Stimulated activated CD4-positive, alpha-beta T cell treated with anti-CD3 and anti-CD28 coated beads, Interleukin-15, amount 100 ng/mL, for 1 hour (primary cell): Measurements from ENCODE around the gene LNPEP.

Experiments
- DNase-seq, 2 donors: peaks; one replicate each; pipeline ENCODE4 v3.0.0-alpha.2; 2020; ENCODE audit warnings: low read depth in 1 of 2, low spot score in 1 of 2

The LNPEP gene

DNA sequence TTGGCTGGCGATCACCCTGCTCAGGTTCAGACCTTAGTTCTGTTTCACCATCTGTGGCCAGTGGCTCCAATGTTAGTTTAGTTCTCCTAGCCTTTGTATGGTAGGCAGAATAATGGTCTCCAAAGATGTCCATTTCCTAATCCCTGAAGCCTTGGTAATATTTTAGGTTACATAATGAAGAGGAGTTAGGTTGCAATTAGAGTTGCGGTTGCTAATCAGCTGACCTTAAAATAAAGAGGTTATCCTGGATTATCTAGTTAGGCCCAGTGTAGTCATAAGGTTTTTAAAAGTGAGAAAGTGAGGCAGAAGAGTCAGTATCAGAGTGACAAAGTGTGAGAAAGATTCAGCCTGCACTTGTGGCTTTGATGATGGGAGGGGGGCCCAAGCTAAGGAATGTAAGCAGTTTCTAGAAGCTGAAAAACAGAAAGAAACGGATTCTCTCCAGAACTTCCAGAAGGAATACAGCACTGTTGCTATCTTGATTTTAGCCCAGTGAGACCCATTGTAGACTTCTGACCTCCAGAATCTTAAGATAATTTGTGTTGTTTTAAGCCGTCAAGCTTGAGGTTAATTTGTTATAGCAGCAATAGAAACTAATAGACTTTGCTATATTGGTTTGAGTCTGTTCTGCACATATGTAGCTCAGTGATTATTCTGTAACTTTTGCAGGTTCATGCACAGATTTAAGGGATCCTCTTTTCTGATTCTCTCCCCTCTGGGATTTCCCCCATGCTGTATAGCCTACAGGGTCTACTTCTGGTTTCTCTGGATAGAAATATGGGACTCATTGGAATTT is 21.6 kb downstream of the LNPEP start:
- no peak for DNase-seq

DNA sequence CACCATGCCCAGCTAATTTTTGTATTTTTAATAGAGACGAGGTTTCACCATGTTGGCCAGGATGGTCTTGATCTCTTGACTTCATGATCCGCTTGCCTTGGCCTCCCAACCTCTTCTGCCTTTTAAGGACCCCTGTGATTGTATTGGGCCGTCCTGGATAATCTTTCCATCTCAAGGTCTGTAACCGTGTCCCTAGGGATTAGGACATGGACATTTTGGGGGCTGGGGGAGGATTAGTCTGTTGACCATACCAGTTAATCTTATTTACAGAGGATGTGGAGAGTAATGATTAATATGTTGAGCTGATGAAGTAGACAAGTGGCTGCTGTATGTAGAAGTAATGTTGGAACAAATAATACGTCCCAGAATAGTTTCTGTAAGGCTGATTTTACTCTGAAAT is 23.1 kb downstream of the LNPEP start:
- no peak for DNase-seq

DNA sequence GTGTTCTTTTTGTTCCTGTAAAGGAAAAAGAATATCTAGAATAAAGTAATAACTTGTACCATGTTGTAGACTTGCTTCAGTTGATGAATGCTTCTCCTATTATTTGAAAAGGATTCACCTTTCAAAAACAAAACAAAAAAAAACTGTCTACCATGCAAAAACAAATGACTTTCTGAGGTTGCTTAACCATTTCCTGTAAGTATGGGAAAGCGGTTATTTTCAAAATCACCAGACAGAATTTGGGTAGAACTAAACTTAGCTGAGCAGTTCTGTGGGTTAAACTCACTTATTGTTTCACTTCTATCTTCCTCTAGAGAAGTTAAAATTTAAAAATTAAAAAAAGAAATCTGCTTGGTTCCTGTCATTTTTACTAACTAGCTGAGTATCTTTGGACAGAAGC is 25.2 kb downstream of the LNPEP start:
- no peak for DNase-seq

DNA sequence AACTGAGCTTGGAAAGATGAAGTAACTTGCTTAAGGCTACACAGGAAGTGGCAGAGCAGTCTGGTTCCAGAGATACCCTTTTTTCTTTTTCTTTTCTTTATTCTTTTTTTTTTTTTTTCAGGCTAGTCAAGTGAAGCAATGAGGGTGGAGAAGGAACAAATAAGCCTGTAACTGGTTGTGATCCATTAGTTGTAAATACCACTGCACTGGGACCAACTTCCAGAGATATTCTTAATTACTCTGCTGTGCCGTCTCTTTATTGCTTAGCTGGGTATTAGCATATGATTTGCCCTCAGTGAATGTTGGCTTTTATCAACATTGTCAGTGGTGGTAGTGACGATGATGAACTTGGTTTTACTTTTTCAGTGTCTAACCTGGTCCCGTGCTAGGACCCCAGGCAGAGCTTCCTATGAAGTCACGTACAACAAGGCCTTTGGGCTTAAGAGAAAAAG is 26.7 kb downstream of the LNPEP start:
- DNase-seq: no peak

DNA sequence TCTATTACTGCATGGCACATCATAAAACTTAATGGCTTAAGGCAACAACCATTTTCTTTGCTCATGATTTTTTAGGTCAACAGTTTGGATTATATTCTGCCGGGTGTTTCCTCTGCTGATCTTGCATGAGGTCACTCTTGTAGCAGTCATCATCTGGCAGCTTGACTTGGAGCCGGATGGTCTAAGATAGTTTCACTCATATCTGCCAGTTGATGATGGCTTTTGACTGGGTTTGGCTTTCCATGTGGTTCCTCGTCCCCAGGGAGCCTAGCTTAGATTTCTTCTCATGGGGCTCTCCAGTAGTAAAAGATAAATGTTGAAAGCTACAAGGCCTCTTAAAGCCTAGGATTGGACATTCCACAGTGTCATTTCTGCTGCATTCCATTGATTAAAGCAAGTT is 27.4 kb downstream of the LNPEP start:
- DNase-seq: no peak

DNA sequence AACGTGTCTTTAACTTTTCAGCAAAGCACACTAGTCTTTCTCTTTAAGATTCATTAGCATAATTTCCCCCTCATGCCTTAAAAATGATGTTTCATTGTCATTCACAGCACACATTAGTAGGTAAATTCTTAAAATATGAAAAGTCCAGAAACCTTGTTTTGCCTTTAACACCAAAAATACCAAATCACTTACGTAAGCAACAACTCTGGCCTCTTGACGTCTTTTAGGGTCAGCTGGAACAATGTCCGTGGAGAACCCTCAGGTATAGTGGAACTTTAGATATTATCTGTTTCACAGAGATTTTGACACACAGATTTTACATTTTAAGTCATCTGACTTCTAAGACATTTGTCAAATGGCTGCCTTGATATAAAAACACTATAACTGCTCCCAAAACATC is 30.9 kb downstream of the LNPEP start:
- DNase-seq: no peak

DNA sequence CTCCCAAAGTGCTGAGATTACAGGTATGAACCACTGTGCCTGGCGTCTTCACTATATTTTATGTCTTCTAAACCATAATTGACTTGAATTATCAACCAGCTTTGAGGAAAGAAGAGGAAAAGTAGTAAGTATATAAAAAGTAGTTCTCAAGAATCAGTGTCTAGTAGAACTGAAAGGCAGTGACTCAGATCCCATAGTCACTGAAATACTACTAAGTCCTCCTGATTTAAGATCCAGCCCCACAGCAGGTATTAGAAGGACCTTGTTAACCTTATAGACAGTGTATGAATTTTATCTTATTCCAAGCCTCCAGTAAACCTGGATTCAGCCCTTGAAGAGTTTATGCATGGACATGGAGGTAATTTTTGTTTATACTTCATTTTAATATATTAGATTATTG is 31.5 kb downstream of the LNPEP start:
- no peak for DNase-seq

DNA sequence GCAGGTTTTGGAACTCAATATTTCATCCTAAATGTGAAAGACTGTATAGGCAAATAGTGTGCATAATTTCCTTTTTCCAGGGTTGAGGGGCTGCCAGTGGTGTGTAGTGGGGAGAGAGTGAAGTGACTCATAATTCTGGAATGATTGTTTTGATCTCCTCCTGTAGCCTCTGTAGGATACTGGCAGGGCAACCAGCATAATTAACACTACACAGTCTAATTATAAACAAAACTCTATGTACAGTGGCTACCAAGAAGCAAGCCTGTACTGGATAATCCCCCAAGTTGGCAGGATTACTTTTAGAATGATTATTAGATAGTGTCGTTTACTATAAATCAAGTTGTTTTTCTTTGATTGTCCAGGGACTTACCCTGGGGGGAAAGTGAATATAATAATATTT is 32.2 kb downstream of the LNPEP start:
- no peak for DNase-seq

DNA sequence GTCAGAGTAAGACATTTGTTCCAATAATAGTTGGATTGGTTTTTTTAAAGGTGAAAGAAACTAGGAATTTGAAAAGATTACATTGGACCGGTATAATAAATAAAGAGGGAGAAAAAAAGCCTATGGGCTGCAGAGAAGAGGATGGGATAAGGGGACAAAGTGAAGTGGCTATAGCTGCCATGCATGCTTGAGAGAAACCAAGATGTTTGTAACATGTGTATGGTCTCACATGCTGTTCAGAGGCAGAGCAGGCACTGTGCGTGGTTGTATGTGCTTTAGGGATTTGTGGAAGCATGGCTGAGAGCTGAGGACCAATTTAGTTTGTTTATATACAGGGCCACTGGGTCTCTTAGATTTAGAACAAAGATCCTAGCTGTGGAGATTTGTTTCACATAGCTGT is 32.7 kb downstream of the LNPEP start:
- DNase-seq: no peak

DNA sequence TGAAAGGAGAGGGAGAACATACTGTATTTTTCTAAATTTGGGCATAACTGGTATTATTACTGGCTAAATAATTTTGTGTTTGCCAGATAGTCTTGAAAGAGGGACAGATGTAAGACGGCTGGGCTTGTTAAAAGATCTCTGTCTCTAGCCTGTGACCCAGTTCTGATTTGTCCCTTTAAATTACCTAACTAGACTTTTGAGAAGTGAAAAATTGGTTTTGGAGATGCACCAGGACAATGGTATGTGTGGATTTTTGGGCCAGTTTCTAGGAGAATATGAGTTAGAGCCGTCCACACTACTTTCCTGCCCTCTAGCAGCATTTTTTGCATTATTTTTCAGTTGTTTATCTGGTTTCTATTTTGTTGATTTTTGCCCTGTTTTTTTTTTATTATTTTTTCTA is 33.5 kb downstream of the LNPEP start:
- DNase-seq: no peak

DNA sequence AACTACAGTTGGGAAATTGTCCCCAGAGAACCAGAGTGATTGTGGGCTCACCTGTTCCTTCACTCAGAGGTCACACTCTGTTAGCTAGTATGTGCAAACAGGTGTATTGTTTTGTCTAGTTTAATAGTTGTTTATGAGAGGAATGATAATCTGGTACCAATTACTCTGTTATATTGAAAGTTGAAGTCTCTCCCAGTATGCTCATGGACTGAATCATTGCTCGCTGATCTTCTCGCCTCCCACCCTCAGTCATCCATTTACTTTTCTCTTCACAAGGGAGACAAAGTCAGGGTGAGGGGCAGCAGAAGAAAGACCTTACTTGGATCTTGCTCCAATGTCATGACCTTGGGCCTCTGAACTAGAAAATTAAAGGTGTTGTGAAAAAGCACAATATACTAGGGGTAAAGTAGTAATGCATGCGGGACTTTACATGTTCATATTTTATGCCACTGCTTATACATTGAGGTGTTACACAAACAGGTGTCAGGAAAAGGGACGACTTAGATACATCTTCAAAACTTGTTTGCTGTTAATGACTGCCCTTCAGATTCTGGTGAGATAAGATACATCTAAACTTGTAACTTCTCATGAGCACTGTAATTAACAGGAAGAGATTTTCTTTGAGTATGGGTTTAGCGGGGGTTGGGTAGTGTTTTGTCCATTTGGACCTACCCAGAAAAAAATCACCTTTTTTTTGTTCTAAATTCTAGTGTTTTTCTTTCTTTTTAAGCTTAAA is 36.9 kb downstream of the LNPEP start:
- no peak for DNase-seq

DNA sequence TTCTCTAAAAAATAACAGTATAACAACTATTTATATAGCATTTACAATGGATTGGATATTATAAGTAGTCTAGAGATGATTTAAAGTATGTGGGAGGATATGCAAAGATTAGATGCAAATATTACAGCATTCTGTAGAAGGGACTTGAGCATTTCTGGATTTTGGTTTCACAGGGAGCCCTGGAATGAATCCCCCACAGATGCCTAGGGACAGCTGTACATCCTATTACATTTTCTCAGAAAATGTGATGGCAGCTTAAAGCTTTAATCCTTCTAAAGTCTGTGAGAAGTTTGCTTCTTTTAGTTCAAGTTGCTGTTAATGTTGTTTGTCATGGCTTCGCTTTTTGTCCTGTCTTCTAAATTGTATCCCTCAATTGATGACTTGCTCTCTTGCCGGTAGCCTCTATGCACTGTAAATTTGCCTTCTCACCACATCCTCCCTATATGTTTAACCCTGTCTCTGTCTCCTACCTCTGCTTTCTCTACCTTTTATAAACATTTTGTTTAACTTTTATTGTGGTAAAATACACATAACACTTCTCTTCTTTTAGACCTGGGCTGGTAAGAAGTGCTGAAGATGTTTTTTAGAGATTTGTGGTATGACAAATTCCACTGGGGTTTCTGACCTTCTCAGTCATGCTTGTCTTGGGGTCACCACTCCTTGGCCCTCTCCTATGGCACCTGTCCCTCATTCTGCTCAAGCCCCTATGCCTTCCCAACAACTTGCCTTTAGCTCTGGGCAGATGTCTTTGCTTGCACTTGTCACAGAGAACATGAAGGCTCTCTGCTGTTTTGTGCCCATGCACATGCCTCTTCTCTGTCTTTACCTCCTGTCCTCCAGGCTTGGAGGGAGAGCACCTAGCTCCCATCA is 37.9 kb downstream of the LNPEP start:
- DNase-seq: no peak

DNA sequence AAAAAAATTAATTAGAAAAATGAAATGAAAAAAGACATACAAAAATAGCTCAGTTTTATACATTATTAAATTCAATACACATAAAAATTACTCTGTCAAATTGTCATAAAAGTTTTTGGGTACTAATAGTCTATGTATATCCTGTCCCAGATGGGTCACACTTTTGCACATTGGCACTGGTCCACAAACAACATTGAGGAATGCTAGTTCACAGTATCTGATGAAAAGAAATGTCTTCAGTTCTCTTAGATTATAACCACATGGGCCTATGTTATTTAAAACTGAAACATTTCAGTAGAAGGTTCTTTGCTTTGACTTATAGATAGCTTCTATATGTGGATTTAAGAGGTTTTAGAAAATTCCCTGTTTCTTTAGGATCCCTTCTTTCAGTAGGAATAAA is 39.8 kb downstream of the LNPEP start:
- no peak for DNase-seq

DNA sequence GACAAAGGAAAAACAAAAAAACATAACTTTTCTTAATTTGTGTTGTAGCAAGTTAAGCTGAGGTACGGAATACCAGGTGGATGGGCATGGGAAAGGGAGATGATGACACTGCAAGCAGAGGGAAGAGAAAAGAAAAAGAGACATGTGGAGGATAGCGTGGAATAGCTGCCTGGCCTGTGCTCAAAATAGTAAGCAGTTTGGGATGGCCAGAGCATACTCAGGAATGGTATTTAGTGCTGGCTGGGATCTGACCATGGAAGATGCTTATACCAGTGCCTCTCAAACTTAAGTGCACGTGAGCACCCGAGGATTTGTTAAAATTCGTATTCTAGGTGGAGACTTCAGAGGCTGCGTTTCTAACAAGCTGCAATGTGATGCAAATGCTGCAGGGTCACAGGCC is 41.3 kb downstream of the LNPEP start:
- no peak for DNase-seq

DNA sequence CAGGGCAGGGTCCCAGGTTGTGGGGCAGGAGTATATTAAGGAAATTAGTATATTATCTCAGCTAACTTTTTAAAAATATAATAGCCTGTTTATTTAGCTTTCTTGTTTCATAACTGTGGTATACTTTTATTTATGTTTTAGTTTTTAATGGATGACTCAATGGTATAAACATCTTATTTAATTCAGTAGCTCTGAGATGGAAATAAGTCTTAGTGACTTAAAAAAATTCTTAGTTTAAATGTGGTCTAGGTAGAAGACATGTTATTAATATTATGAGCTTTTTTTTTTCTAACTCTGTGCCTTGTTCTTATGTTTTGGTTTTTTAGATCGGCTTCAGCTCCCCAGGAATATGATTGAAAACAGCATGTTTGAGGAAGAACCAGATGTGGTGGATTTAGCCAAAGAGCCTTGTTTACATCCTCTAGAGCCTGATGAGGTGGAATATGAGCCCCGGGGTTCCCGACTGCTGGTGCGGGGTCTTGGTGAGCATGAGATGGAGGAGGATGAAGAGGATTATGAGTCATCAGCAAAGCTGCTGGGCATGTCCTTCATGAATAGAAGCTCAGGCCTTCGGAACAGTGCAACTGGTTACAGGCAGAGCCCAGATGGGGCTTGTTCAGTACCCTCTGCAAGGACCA is 43.1 kb downstream of the LNPEP start:
- no peak for DNase-seq

DNA sequence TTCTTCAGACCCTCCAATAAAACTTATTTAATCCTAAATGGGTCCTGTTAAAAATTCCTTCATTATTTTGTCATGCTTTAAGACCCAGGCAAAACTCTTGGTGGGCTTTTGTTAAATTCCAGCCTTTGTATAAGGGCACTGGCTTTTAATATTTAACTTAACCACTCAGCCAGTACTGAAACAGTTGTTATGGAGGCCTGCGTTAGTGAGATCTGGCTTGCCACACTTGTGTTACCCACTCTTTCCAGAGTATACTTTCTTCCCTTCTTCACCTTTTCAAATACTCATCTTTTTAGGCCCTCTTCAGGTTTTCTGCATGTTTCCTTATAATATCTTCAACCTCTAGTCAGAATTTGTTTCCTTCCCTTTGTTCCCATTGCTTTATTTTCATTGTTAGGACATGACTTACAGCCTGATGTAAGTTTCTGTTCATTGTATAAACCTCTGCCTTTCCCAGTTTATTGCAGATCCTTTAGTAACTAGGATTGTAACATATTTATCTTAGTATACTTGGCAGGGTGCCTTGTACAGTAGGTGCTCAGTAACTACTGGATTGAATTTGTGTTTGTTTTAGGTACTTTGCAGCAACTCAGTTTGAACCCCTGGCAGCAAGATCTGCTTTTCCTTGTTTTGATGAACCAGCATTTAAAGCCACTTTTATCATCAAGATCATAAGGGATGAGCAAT is 48.8 kb downstream of the LNPEP start:
- DNase-seq: no peak

DNA sequence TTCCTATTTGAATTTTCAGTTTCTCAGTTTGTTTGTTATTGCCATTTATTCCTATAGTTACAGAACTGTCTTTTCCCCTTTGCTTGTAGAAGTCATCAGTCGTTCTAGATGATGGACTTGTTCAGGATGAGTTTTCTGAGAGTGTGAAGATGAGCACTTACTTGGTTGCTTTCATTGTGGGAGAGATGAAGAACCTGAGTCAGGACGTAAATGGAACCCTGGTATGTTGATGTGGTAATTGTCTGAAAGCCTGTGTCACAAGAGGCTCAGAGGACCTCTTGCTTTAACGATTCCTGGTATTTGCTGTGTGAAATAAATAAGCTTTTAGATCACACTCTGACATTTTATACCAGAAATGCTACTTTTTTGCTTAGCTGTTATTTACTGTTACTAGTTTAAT is 50.6 kb downstream of the LNPEP start:
- DNase-seq: no peak

DNA sequence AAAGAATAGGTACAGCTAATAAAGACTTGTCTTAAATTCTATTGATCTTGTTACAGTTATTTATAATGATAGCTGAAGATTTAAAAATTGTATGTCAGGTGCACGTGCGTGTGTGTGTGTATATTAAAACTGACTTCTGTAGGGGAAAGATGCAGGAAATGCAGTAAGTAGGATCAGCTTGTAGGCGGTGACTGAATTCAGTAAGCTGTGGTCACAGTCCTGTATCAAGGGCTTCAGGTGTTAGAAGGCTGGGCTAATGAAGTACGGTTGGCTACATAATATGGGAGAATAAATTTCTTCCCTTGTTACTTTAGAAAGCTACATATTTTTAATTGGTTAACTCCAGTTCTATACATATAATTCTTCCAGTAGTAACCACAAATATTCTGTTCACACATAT is 54.2 kb downstream of the LNPEP start:
- DNase-seq: no peak

DNA sequence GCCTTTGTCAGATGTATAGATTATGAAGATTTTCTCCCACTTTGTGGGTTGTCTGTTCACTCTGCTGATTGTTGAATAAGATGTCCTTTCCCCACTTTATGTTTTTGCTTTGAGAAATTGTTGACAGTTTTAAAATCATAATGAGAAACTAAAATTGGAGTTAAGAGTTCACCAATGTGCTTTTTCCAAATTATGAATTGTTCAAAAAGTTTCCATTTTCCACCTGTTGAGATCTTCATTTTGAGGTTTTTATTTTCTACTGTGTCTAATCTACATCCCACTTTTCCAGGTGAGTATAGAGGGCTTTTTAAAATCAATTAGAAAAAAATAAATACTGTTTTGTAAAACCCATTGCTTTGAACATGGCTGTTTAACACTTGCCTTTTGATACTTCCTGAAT is 55.8 kb downstream of the LNPEP start:
- no peak for DNase-seq

DNA sequence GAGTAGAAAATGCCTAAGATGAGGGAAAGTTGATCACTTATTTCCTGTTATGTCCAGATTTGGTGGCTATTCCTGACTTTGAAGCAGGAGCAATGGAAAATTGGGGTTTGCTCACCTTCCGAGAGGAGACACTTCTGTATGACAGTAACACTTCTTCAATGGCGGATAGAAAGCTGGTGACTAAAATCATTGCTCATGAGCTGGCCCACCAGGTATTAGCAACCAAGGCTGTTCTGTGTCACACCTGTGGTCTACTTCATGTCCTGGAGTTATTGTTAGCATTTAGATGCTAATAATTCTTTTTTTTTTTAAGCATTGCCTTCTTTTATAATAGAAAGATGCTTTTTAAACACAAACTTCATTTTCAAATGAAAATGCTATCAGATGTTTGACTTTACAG is 57.9 kb downstream of the LNPEP start:
- DNase-seq: no peak

DNA sequence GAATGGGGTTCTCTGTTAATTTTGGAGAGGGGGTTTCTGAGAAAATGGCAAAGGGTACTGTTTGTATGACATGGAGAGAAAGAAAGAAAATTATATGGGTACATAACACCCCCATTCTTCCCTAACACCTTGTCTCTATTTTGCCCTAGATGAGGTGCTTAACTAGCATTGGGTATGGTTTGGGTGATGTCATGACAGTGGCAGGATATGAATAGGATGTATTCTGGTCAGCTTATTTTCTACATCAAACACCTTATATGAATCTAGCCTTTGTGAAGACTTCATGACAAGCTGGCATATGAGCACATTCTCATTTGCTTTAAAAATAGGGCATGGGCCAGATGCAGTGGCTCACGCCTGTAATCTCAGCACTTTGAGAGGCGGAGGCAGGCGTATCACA is 58.6 kb downstream of the LNPEP start:
- DNase-seq: no peak
